Effector CD4-positive, alpha-beta T cell (primary cell): ENCODE results near the gene MRRF.
"Not testable (repeated sequence)": the region's sequence is repeated elsewhere in the genome, so short reads cannot be mapped to it uniquely, and the experiment has no call there.

Experiments
- DNase-seq: peaks from one replicate; pipeline ENCODE4 v3.0.0-alpha.2; 2020

MRRF gene

GRCh38 chr9:122363131-122363530 lies 98.4 kb downstream of the MRRF start:
- DNase-seq, result not testable (repeated sequence)

- DNase-seq, result no peak
These were observed 99.6 kb downstream of the MRRF start for GRCh38 chr9:122364117-122364782.

- no peak for DNase-seq
These were observed 100.1 kb downstream of the MRRF start for GRCh38 chr9:122364783-122365150.

- no peak for DNase-seq
These were observed 101.5 kb downstream of the MRRF start for GRCh38 chr9:122366074-122366660.

GRCh38 chr9:122367065-122367464 lies 102.4 kb downstream of the MRRF start:
- no peak for DNase-seq

- DNase-seq, result no peak
These were observed 103.2 kb downstream of the MRRF start for GRCh38 chr9:122367774-122368460.

GRCh38 chr9:122368642-122369041 lies 104.0 kb downstream of the MRRF start:
- no peak for DNase-seq

- DNase-seq, result no peak
These were observed 105.6 kb downstream of the MRRF start for GRCh38 chr9:122370303-122370702.

GRCh38 chr9:122370869-122371755 lies 106.4 kb downstream of the MRRF start, which contains the start of gene PTGS1:
Gene PTGS1 (plus strand): TSS chr9:122371024. CDS start chr9:122371085, 61 bp downstream.
- DNase-seq, result no peak

- DNase-seq, result no peak
These were observed 107.2 kb downstream of the MRRF start for GRCh38 chr9:122371846-122372245.

GRCh38 chr9:122372856-122373845 lies 108.5 kb downstream of the MRRF start:
- no peak for DNase-seq

- no peak for DNase-seq
These were observed 110.3 kb downstream of the MRRF start for GRCh38 chr9:122374885-122375420.

GRCh38 chr9:122376796-122377195 lies 112.1 kb downstream of the MRRF start:
- DNase-seq, result no peak

- no peak for DNase-seq
These were observed 112.8 kb downstream of the MRRF start for GRCh38 chr9:122377241-122378164.

- no peak for DNase-seq
These were observed 113.6 kb downstream of the MRRF start for GRCh38 chr9:122378236-122378635.

GRCh38 chr9:122379340-122379739 lies 114.7 kb downstream of the MRRF start:
- DNase-seq, result no peak

GRCh38 chr9:122380293-122380692 lies 115.6 kb downstream of the MRRF start:
- DNase-seq, result no peak
